CD4-positive, alpha-beta T cell (primary cell): Measurements from ENCODE around the gene CEP72. TPM values are rescaled to one million over a fixed set of nuclear protein-coding genes. Genes with fewer than 3 reads are reported as not detected.

ENCODE experiments used
- ATAC-seq: fragments of 200-7000 bp; cut with Tn5 transposase; one replicate; pipeline ENCODE4 v1.10.0; 2022; ENCODE audit warnings: mild to moderate bottlenecking; ENCODE audit not compliant: poor library complexity
- CTCF ChIA-PET: fragments of 350-600 bp; sonication (Branson Sonifier 250); formaldehyde crosslinking; loops from one replicate; lab custom pipeline; 2021; ENCODE audit warnings: antibody characterized with exemption, inconsistent platforms; lab: Charles Lee
- POLR2A ChIA-PET: fragments of 350-600 bp; sonication (Branson Sonifier 250); formaldehyde crosslinking; loops from one replicate; lab custom pipeline; 2021; ENCODE audit warnings: antibody characterized with exemption, inconsistent platforms; lab: Charles Lee
- DNase-seq, 14 experiments: peaks; one replicate each; pipeline ENCODE4 v3.0.0-alpha.2; 2013 to 2020; ENCODE audit warnings: mixed read lengths in 2 of 14
- H3K27ac ChIP-seq, 2 donors: one replicate each; pipeline versions ENCODE4 v1.5.1 to v1.7.0; 2013; ENCODE audit warnings: low read length in 2 of 2, low read depth in 1 of 2, mild to moderate bottlenecking in 1 of 2
- H3K27me3 ChIP-seq, 2 experiments: 1 replicate in 1 of 2; 2 replicates in 1 of 2; pipeline versions ENCODE4 v1.6.1 to v1.7.0; 2013; ENCODE audit warnings: low read length in 2 of 2, control low read depth in 1 of 2, mild to moderate bottlenecking in 1 of 2, moderate library complexity in 1 of 2; ENCODE audit not compliant: insufficient read depth in 2 of 2, control insufficient read depth in 1 of 2
- H3K36me3 ChIP-seq: one replicate; pipeline ENCODE4 v1.6.1; 2013; ENCODE audit warnings: low read length, control low read depth; ENCODE audit not compliant: insufficient read depth
- H3K4me1 ChIP-seq: one replicate; pipeline ENCODE4 v1.6.1; 2013; ENCODE audit warnings: low read length, control low read depth; ENCODE audit not compliant: insufficient read depth
- H3K4me3 ChIP-seq: one replicate; pipeline ENCODE4 v1.5.1; 2013; ENCODE audit warnings: mild to moderate bottlenecking, low read length, moderate library complexity
- H3K9me3 ChIP-seq, 2 experiments: 1 replicate in 1 of 2; 2 replicates in 1 of 2; pipeline versions ENCODE4 v1.6.1 to v1.7.0; 2013; ENCODE audit warnings: low read length in 2 of 2, mild to moderate bottlenecking in 2 of 2, control low read depth in 1 of 2, moderate library complexity in 1 of 2; ENCODE audit not compliant: control insufficient read depth in 1 of 2, insufficient read depth in 1 of 2
- H3K27ac Mint-ChIP-seq: one replicate; pipeline ENCODE4 v1.8.0; 2020; ENCODE audit warnings: mixed read lengths
- H3K27me3 Mint-ChIP-seq: one replicate; pipeline ENCODE4 v1.8.0; 2021; ENCODE audit warnings: mixed read lengths
- H3K36me3 Mint-ChIP-seq: one replicate; pipeline ENCODE4 v1.8.0; 2021; ENCODE audit warnings: low read depth, mixed read lengths
- H3K4me1 Mint-ChIP-seq: one replicate; pipeline ENCODE4 v1.8.0; 2021; ENCODE audit warnings: low read depth, mixed read lengths
- H3K4me3 Mint-ChIP-seq: one replicate; pipeline ENCODE4 v1.8.0; 2020; ENCODE audit warnings: mild to moderate bottlenecking, mixed read lengths
- H3K9me3 Mint-ChIP-seq: one replicate; pipeline ENCODE4 v1.8.0; 2020; ENCODE audit warnings: mixed read lengths
- CTCF ChIP-seq: fragments of 200-600 bp; IDR thresholded peaks from one replicate; pipeline ENCODE4 v1.8.0; 2022; ENCODE audit warnings: antibody characterized with exemption, mild to moderate bottlenecking
- intact Hi-C, 2 experiments: fragments of 100-400 bp; cut with DNase I in 1 of 2; cut with micrococcal nuclease in 1 of 2; formaldehyde crosslinking; loops; one replicate each; pipeline versions ENCODE4 v1.15.1 to v1.9.0; 2023 to 2025; cut with DNase I, micrococcal nuclease
- total RNA-seq, 174 experiments: library from RNA in 2 of 174; stranded (reverse) in 2 of 174; gene quantifications; one replicate each; pipeline ENCODE4 v1.2.3 and lab custom pipeline; 2021 to 2026

The CEP72 gene
- total RNA-seq, 2 experiments from 2014 or later, result 7.6 to 8.0 TPM

DNA sequence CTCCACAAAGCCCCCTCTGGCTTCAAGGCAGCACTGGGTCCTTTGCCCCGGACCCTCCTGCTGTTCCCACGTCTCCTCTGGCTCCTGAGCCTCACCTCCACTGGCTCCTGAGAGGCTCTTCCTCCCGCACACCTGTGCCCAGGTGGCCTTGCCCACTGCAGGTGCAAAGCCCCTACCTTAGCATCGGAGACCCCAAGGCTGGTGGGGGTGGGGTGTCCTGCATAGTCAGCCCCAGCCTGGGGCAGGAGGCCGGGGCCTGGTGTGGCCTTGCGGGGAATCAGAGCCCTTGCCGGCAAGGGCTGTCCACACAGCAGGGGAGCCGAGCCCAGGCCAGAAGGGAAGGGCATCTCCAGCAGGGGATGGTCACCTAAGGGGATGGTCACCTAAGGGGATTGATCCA lies 41.3 kb upstream of the CEP72 start:
- CTCF ChIA-PET, result no interaction called here
- H3K4me1 ChIP-seq, result no peaks in the 10 kb centered on the region
- peaks cover 4% of the 10 kb centered on the region in 2 experiments for H3K27me3 ChIP-seq
- peaks cover 3% of the 10 kb centered on the region for H3K9me3 Mint-ChIP-seq
- H3K27me3 Mint-ChIP-seq, result peaks cover 47% of the 10 kb centered on the region
- no peaks in the 10 kb centered on the region for H3K36me3 Mint-ChIP-seq
- POLR2A ChIA-PET, result no interaction called here
- no peak for TF ChIP-seq CTCF
- no peaks in the 10 kb centered on the region for H3K4me1 Mint-ChIP-seq
- ATAC-seq, result no peak
- no peak overlapping the region for H3K27ac Mint-ChIP-seq
- H3K4me3 Mint-ChIP-seq, result no peak overlapping the region
- intact Hi-C loops, result no loop called here
- H3K27ac ChIP-seq, result no peak overlapping the region
- H3K4me3 ChIP-seq, result no peak overlapping the region
- no peaks in the 10 kb centered on the region for H3K36me3 ChIP-seq
- no peak for DNase-seq
- H3K9me3 ChIP-seq, result peaks cover 0 to 20% of the 10 kb centered on the region in 2 experiments

DNA sequence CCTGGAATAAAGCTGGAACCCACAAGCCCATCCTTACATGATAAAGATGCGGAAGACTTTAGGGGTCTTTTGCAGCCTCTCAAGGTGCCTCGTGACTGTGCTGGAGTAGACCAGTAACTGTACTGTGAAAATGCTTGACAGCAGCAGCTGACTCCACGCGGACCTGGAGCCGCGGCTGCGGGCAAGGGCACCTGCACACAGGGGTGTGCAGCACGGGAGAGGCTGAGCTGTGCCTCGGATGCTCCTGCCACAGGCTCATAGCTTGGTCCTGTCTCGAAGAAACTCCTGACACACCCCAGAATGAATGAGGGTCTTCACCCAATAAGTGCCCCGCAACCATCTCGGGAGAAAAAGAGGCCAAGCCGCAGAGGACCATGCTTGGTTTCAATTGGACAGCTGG lies 40.3 kb upstream of the CEP72 start:
- Mint-ChIP-seq H3K36me3 (no peaks in the 10 kb centered on the region), H3K9me3 (peaks cover 5% of the 10 kb centered on the region), H3K27ac (no peak overlapping the region), H3K4me3 (no peak overlapping the region), H3K4me1 (no peaks in the 10 kb centered on the region), H3K27me3 (peaks cover 48% of the 10 kb centered on the region)
- peaks cover 0 to 10% of the 10 kb centered on the region in 2 experiments for H3K27me3 ChIP-seq
- intact Hi-C loops, result no loop called here
- TF ChIP-seq CTCF, result no peak
- H3K4me1 ChIP-seq, result no peaks in the 10 kb centered on the region
- no peaks in the 10 kb centered on the region for H3K36me3 ChIP-seq
- POLR2A ChIA-PET, result no interaction called here
- no peak for ATAC-seq
- no peak for DNase-seq
- H3K4me3 ChIP-seq, result no peak overlapping the region
- H3K27ac ChIP-seq, result no peak overlapping the region
- peaks cover 6 to 17% of the 10 kb centered on the region in 2 experiments for H3K9me3 ChIP-seq
- CTCF ChIA-PET, result no interaction called here

DNA sequence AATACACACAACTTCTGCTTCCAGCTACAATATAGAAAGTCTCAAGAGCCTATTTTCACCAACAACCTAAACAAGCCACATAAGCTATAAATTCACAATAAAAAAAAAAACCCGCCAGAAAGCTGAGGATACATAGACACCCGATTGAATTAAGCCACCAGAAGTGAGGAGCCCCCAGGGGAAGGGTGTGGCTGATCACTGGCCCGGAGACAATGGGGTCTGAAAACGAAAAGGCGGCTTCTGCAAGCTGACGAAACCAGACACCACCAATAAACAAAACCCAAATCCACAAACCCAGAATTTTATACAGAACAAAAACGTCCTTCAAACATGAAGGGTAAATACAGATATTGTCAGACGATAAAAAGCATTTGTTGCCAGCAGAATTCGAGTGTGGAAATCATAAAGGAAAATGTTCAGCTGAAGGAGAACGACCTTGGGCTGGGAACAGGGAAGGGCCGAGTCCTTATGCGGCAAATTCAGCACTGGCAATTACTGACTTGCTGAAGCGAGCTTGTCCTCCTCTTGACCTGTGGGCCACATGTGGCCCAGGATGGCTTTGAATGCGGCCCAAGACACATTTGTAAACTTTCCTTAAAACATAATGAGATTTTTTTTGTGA lies 39.6 kb upstream of the CEP72 start:
- Histone ChIP-seq H3K27ac (no peak overlapping the region), H3K27me3 (peaks cover 0 to 13% of the 10 kb centered on the region in 2 experiments), H3K36me3 (no peaks in the 10 kb centered on the region), H3K4me1 (no peaks in the 10 kb centered on the region), H3K9me3 (peaks cover 12 to 14% of the 10 kb centered on the region in 2 experiments), H3K4me3 (no peak overlapping the region)
- intact Hi-C loops, result no loop called here
- CTCF ChIA-PET, result no interaction called here
- H3K9me3 Mint-ChIP-seq, result peaks cover 5% of the 10 kb centered on the region
- ATAC-seq (no peak), DNase-seq (no peak)
- peaks cover 45% of the 10 kb centered on the region for H3K27me3 Mint-ChIP-seq
- no peak for TF ChIP-seq CTCF
- H3K4me3 Mint-ChIP-seq, result no peak overlapping the region
- H3K4me1 Mint-ChIP-seq, result no peaks in the 10 kb centered on the region
- no peaks in the 10 kb centered on the region for H3K36me3 Mint-ChIP-seq
- H3K27ac Mint-ChIP-seq, result no peak overlapping the region
- POLR2A ChIA-PET, result no interaction called here
